ES-I3 (cell line): ENCODE data around the gene UBE2R2.
"Not testable (repeated sequence)": the region's sequence is repeated elsewhere in the genome, so short reads cannot be mapped to it uniquely, and the experiment has no call there.

ENCODE experiments used
- H3K36me3 ChIP-seq: 2 replicates; pipeline ENCODE4 v1.6.1; 2013; ENCODE audit warnings: mild to moderate bottlenecking, low read length, control low read depth, moderate library complexity; ENCODE audit not compliant: insufficient read depth
- H3K4me1 ChIP-seq: 2 replicates; pipeline ENCODE4 v1.6.1; 2013; ENCODE audit warnings: mild to moderate bottlenecking, control low read depth, low read length; ENCODE audit not compliant: insufficient read depth
- H3K9ac ChIP-seq: 2 replicates; pipeline ENCODE4 v1.6.1; 2013; ENCODE audit warnings: low read depth, mild to moderate bottlenecking, low read length, moderate library complexity
- H3K9me3 ChIP-seq: 2 replicates; pipeline ENCODE4 v1.6.1; 2013; ENCODE audit warnings: mild to moderate bottlenecking, low read length, moderate library complexity; ENCODE audit not compliant: control insufficient read depth, insufficient read depth

UBE2R2 gene

GRCh38 chr9:33932078-33932807 lies 115.3 kb downstream of the UBE2R2 start:
- Histone ChIP-seq H3K9me3 (no peaks in the 10 kb centered on the region), H3K36me3 (peaks cover 42% of the 10 kb centered on the region), H3K4me1 (peaks cover 16% of the 10 kb centered on the region), H3K9ac (no peak overlapping the region)

GRCh38 chr9:33934188-33934878 lies 117.4 kb downstream of the UBE2R2 start:
- peaks cover 16% of the 10 kb centered on the region for H3K4me1 ChIP-seq
- no peak overlapping the region for H3K9ac ChIP-seq
- no peaks in the 10 kb centered on the region for H3K9me3 ChIP-seq
- peaks cover 37% of the 10 kb centered on the region for H3K36me3 ChIP-seq

GRCh38 chr9:33939924-33940874 lies 123.2 kb downstream of the UBE2R2 start:
- Histone ChIP-seq H3K9me3 (no peaks in the 10 kb centered on the region), H3K36me3 (peaks cover 25% of the 10 kb centered on the region), H3K4me1 (peaks cover 16% of the 10 kb centered on the region; the same call in 1 of the 2 replicates), H3K9ac (no peak overlapping the region)

GRCh38 chr9:33942471-33943083 lies 125.6 kb downstream of the UBE2R2 start:
- no peaks in the 10 kb centered on the region for H3K9me3 ChIP-seq
- H3K36me3 ChIP-seq = peaks cover 30% of the 10 kb centered on the region
- H3K4me1 ChIP-seq = peaks cover 12% of the 10 kb centered on the region; the same call in 1 of the 2 replicates
- no peak overlapping the region for H3K9ac ChIP-seq

GRCh38 chr9:33943389-33943788 lies 126.4 kb downstream of the UBE2R2 start:
- Histone ChIP-seq H3K36me3 (peaks cover 30% of the 10 kb centered on the region), H3K4me1 (peaks cover 12% of the 10 kb centered on the region; the same call in 1 of the 2 replicates), H3K9ac (no peak overlapping the region), H3K9me3 (no peaks in the 10 kb centered on the region)

- H3K9ac ChIP-seq = no peak overlapping the region
- H3K4me1 ChIP-seq = peaks cover 12% of the 10 kb centered on the region; the same call in 1 of the 2 replicates
- peaks cover 27% of the 10 kb centered on the region for H3K36me3 ChIP-seq
- H3K9me3 ChIP-seq = no peaks in the 10 kb centered on the region
Measured at GRCh38 chr9:33946779-33947535, 130.0 kb downstream of the UBE2R2 start.

GRCh38 chr9:33950371-33950770 lies 133.4 kb downstream of the UBE2R2 start:
- no peak overlapping the region for H3K9ac ChIP-seq
- H3K36me3 ChIP-seq = peaks cover 9% of the 10 kb centered on the region
- H3K4me1 ChIP-seq = no peaks in the 10 kb centered on the region
- H3K9me3 ChIP-seq = no peaks in the 10 kb centered on the region

GRCh38 chr9:33952066-33952465 lies 135.1 kb downstream of the UBE2R2 start:
- Histone ChIP-seq H3K4me1 (no peaks in the 10 kb centered on the region), H3K36me3 (peaks cover 8% of the 10 kb centered on the region), H3K9me3 (no peaks in the 10 kb centered on the region), H3K9ac (no peak overlapping the region)

- H3K4me1 ChIP-seq = no peaks in the 10 kb centered on the region
- peaks cover 13% of the 10 kb centered on the region for H3K36me3 ChIP-seq
Measured at GRCh38 chr9:33956544-33956943, 139.6 kb downstream of the UBE2R2 start.

GRCh38 chr9:33959725-33960124 lies 142.8 kb downstream of the UBE2R2 start:
- Histone ChIP-seq H3K9ac (no peak overlapping the region), H3K36me3 (peaks cover 13% of the 10 kb centered on the region), H3K9me3 (no peaks in the 10 kb centered on the region), H3K4me1 (no peaks in the 10 kb centered on the region)

More at GRCh38 chr9:33956544-33956943, 139.6 kb downstream of the UBE2R2 start:
- Histone ChIP-seq H3K9ac (no peak overlapping the region), H3K9me3 (no peaks in the 10 kb centered on the region)

GRCh38 chr9:33962468-33962867 lies 145.5 kb downstream of the UBE2R2 start:
- not testable (repeated sequence) for H3K4me1 ChIP-seq

GRCh38 chr9:33964086-33964768 lies 147.3 kb downstream of the UBE2R2 start:
- Histone ChIP-seq H3K4me1 (no peaks in the 10 kb centered on the region), H3K9me3 (no peaks in the 10 kb centered on the region), H3K36me3 (no peaks in the 10 kb centered on the region), H3K9ac (no peak overlapping the region)

More at GRCh38 chr9:33962468-33962867, 145.5 kb downstream of the UBE2R2 start:
- H3K9ac ChIP-seq, H3K36me3 ChIP-seq, H3K9me3 ChIP-seq: not testable (repeated sequence)
